Heart left ventricle (tissue), 13 donors: Measurements from ENCODE around the gene FARSB.

ENCODE experiments used
- POLR2A ChIP-seq, 2 donors: fragments of 450-650 bp; IDR thresholded peaks; one replicate each; pipeline ENCODE4 v1.6.1; 2017; ENCODE audit warnings: antibody characterized with exemption in 2 of 2, mild to moderate bottlenecking in 2 of 2, moderate library complexity in 2 of 2
- TF ChIP-seq, protein P1 (sequence below), 12 donors: fragments of 200-600 bp; sonication (generic) in 4 of 12; IDR thresholded peaks; one replicate each; pipeline versions ENCODE4 v1.5.0 to v1.8.0; 2018 to 2022; ENCODE audit warnings: antibody characterized with exemption in 12 of 12, mild to moderate bottlenecking in 5 of 12
- donor health status: ischemic (EF 13 %, LVEDD 7.1; RV severe dilation, severe dysfunction).
- donor health status: DM: no; HTN: yes; CAD: no.
- donor health status: DM: no; HTN: no; CAD: no.
- donor health status: ischemic (EF 25% LVEDD 6.9; RV normal size, moderate dysfunction).
- donor health status: ischemic (EF 25% LVEDD 5.7; RV mildly dilated, moderate dysfunction).
- donor health status: ischemic (EF 35%, LVEDD 5.7; RV mildly dilated, moderate dysfunction).
- donor health status: nonischemic (EF 11% LVEDD 7.7; RV severe dilation, severe dysfunction).
- donor health status: DM: yes; HTN: yes; CAD: no.
- donor health status: PGD.
- donor health status: ischemic (EF 29% LVEDD 5.4; RV normal size, mild dysfunction).
- donor health status: nonischemic (EF 23%, LVEDD 6.1; RV moderate dilation, normal function).

DNA sequence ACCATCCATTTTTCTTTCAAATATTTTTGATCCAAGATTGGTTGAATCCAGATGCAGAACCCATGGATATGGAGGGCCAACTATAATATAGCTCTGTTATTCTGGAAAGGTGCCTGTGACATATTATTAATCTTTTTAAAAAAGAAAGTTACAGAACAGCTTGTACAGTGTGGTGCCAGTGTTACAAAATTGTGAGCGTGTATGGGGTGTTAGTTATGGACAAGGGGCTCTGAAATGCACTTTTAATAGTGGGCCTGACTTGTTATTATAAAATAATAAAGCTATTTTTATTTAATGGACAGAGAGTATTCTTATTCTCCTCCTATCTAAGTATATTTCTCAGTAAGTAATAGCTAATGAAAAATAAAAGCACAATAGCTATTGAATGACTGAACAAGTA lies 111.2 kb downstream of the FARSB start:
- TF ChIP-seq, protein P1, sequence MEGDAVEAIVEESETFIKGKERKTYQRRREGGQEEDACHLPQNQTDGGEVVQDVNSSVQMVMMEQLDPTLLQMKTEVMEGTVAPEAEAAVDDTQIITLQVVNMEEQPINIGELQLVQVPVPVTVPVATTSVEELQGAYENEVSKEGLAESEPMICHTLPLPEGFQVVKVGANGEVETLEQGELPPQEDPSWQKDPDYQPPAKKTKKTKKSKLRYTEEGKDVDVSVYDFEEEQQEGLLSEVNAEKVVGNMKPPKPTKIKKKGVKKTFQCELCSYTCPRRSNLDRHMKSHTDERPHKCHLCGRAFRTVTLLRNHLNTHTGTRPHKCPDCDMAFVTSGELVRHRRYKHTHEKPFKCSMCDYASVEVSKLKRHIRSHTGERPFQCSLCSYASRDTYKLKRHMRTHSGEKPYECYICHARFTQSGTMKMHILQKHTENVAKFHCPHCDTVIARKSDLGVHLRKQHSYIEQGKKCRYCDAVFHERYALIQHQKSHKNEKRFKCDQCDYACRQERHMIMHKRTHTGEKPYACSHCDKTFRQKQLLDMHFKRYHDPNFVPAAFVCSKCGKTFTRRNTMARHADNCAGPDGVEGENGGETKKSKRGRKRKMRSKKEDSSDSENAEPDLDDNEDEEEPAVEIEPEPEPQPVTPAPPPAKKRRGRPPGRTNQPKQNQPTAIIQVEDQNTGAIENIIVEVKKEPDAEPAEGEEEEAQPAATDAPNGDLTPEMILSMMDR (IDR thresholded peaks at IDR 0.05), result no peak
- TF ChIP-seq POLR2A (IDR thresholded peaks at IDR 0.05), result no peak
